T follicular helper cell (primary cell): ENCODE measurements around the gene DTX4.

Source experiments
- DNase-seq: peaks from one replicate; pipeline ENCODE4 v3.0.0-alpha.2; 2020; ENCODE audit warnings: low read depth

DTX4 gene

DNA sequence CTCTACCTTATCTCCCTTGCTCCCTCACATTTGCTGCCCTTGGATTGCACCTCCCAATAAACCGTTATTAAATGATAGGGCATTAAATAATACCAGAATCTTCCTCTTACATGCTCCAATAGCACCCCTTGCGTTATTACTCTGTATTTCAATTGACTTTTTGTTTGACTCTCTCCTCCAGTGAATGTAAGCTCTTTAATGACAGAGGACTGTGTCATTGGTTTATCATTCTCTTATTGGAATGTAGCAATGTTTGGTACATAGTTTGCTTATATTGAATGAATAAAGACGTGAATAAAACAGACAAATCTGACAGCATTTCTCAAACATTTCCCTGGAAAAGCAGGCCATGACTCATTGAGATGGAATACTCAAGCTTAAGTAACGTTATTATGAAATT is 49.5 kb downstream of the DTX4 start:
- DNase-seq: no peak

DNA sequence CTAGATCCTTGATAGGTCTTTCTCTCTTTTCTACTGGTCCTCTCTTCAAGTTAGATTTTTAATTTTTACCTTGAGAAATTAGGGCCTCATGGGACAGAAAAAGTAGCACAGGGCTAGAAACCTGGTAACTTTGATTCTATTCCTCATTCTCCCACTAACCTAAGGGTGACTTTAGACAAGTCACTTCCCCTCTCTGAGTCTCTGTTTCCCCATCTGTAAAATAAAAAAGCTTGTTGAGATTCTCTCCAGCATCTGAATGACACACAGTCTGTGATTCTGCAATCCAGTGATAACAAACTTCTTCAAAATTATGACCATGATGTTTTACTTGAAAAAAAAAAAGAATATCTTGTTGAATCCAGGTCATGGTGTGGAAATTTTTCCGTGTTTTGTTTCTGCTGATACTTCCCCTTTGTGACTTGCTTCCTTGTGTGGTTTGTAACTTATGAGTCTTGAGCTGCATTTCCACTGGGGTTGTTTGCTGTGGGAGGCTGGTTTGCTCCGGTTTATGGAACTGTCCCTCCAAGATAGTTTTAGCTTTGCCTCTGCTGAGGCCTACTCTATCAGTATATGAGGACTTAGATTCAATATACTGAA is 50.6 kb downstream of the DTX4 start:
- DNase-seq: no peak

DNA sequence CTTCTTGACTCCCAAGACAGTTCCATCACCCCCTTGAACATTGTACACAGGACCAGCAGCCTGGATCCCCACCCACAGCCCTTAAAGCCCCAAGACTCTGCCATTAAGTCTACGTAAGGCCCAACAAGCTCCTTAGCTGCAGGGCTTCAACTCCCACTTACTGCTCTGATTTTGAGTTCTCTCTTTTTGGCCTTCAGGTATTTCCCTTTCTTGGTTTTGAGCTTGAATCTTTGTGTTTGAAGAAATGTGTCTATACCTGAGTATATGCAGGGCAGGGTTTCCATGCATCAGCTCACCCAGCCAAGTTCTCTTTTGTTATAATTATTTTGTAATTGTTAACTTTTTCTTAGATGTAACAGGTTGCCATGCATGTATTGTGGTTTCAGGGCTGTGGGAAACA is 51.2 kb downstream of the DTX4 start:
- DNase-seq: no peak

DNA sequence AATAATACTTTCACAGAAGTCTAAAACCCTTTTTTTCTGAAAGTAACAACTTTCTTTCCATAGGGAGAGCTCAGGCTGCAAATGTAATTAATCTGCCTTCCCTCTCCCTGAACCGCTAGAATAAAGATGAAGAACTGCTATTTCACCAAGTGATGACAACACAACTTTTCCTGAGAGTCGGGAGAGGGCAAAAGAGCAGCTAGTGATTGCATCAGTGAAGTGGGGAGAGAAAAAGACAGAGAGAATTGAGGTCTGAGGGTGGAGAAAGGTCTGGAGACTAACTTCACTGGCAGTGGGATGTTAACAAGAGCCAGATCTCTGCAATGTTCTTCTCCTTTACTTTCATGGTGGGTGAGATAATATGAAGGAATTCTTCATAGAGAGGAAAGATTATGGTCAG is 51.7 kb downstream of the DTX4 start:
- DNase-seq: no peak

DNA sequence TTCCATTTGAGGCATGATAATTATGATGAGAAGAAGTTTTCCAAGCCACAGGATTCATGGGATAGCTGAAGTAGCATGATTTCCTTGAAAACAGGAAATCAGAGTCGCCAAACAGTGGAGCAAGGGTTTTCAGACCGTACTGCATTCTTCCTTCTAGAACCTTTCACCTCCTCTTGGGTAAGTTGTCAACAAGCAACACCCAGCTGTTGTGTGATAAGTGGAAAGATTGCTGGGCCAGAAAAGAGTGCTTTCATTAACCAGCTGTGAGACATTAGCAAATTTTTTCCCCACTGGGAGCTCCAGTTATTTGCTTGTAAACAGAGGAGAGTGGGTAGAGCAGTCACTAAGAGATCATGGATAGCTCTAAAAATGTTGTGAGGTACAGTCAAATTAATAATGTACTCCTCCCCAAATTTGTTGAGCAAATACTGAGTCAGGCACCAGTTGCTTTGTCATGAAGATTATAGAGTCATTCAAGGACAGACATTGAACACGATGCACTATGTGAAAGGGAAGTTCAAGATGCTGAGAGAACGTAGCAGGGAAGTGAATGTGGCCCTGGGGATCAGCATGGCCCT is 52.5 kb downstream of the DTX4 start:
- no peak for DNase-seq

DNA sequence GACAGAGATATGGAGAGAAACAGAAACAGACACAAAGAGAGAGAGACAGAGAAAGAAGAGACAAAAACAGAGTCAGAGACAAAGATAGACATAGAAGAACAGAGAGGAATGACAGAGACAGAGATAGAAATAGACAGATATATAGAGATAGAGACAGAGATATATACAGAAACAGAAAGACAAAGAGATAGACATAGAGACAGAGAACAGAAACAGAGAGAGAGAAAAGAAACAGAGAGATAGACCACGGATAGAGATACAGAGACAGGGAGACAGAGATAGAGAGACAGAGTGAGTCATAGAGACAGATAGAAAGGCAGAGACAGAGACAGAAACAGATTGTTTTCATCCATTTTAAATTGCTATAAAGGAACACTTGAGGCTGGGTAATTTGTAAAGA is 53.1 kb downstream of the DTX4 start:
- DNase-seq: no peak

DNA sequence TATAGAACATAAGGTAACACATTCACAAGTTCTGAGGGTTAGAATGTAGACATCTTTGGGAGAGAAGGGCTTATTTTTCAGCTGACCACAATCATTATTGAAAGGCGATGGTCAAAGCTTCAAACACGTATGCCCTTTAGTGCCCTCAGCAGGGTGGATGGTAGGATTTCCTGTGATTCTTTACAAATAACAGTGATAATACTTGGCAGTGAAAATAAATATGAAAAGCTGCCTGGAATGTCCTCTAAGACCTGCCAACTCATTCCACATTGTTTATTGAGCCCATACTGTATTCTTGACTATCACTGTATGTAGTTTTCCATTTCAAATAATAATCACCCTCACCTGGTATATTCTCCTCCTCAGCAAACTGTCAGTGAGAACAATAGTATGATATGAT is 54.5 kb downstream of the DTX4 start:
- DNase-seq: no peak

DNA sequence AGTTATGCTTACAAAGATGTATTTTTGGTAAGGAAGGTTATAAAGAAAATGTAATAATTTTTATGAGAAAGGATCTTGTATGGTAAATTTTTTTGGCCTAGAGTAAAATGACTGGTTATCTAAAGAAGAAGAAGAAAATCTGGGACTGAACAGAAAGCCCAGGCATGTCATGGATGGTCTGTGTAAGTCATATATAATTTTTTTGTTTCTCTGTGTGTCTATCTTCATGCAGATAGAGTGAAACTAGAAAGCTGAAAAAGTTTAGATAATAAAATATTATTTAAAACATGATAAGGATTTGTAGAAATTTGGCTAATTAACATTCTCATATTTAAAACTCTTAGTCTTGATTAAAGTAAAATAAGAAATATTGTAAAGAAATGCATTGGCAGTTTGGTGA is 68.4 kb downstream of the DTX4 start:
- no peak for DNase-seq

DNA sequence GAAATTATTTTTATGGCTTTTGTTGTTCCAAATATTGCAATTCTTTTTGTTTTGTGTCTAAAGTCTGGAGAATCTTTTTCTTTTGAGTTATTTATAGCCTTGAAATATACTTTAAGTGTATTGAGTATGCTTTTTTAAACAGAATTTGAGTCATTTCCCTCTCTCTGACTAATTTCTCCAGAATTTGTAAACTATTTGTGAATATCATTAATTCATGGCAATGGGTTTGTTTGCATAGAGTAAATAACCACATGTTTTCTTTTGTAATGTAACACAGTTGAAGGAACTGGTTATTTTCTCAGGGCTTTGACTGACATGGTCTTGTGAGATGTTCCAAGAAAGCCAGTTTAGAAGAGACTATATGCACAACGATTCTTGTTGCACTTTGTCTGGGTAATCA is 71.7 kb downstream of the DTX4 start:
- no peak for DNase-seq

DNA sequence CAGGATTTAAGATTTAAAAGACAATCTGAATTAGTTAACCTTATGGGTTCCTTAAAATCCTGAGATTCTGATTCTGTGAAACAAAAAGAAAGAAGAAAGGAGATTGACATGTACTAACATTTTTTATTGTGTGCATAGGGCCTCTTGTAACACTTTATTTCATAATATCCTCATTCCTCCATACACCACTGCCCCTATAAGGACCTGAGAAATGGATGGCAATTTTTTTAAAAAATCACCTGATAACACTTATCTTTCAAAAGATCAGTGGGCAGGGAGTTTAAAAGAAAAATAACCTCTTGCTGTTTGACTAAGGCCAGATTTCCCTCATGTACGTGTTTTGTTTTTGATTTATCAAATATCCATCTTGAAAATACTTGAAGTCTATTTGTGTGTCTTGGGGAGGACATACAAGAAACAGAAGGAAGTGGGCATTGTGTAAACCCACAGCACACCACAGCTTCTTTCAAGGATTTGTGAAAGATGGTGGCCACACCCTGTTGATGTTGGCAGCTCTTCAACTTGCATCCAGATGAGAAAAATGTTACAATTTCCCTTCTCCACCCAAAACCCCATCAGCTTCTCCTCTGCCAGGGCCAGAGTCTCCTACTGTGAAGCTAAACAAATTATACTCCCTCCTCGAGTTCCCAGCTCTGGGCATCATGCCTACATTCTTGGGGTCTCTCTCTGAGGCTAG is 75.7 kb downstream of the DTX4 start:
- no peak for DNase-seq

DNA sequence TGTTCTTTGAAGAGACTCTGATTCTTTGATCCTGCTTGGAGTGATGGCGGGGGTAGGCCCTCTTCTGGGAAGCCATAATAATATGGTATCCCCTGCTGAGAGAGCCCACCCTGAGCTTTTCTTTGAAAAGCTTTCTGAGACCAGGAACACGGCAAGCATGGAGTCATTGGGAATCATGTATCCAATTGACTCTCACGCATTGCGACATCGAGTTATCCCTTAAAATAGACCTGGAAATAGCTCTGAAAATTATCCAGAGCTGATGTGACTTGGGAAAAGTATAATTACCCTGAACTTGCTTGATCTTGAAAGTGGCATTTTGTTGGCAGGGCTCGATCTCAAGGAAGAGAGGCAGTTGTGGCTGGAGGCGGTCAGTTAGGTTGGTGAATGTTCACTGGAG is 77.6 kb downstream of the DTX4 start:
- no peak for DNase-seq

DNA sequence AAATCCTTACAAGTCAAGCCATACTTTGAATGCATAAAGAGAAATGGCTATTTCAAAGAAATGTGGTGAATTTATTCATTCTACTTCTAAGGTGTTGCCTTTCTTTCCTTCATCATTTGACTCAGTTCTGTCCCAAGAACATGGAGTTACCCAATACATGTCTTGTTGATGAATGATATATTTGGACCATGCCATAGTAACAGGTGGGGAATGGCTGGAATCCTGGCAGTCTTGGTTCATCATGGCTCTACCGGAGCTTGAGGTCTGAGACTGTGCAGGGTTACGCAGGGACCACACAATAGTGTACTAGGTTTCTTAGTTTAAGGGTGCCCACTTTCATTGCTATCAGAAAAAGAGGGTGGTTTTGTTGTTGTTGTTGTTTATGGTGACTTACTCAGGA is 81.1 kb downstream of the DTX4 start:
- no peak for DNase-seq

DNA sequence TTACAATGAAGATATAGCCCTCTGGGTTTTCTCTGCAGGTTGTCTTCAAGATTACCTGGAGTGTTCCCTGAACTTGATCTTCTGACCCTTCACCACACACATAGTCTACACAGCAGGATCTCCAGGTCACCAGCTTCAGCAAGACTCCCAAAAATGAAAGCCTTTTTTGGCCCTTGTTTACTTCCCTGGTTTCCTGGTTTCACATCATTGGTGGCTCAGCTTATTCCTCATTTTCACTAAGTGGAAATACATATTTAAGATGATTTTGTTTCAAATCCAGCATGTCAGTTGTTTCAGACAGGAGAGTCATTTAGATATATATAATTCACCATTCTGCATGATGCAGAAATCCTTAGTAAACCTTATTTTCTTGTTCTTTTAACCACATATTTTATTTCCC is 82.4 kb downstream of the DTX4 start:
- DNase-seq: no peak

DNA sequence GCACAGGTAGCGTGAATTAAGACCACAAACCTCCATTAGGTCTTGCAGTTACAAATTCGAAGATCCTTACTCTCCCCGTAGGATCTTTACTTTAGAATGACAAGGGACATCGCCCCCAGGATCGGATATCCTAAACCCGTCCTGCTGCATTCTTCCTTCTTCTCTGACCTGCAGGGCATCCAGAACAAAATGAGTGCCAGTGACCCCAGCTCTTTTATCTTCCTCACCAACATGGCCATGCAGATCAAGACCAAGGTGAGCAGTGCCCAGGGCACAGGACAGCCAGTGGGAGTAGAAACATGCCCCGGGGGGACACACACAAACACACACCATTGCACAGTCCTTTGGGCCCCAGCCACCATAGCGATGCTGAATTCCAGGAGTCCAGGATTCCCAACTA is 83.3 kb downstream of the DTX4 start:
- DNase-seq: no peak
